GM23338 (cell line): Measurements from ENCODE around the gene ELOF1.

Experiments used
- CREB1 ChIP-seq: fragments of 250-450 bp; sonication (Bioruptor Pico); IDR thresholded peaks from 2 replicates; pipeline ENCODE4 v1.5.0; 2020; ENCODE audit warnings: low read depth, mild to moderate bottlenecking, moderate library complexity
- CTCF ChIP-seq, 2 experiments: fragments of 200-600 bp in 1 of 2; sonication (generic) in 1 of 2; conservative IDR thresholded peaks; 2 replicates each; pipeline versions ENCODE4 v1.5.1 to v1.6.1; 2016 to 2017; ENCODE audit warnings: antibody characterized with exemption in 2 of 2, low read depth in 2 of 2, mild to moderate bottlenecking in 2 of 2, moderate library complexity in 1 of 2
- EZH2 ChIP-seq: fragments of 200-600 bp; sonication (generic); IDR thresholded peaks from one replicate; pipeline ENCODE4 v1.8.0; 2017; ENCODE audit warnings: antibody characterized with exemption, mild to moderate bottlenecking, low read depth; ENCODE audit not compliant: unreplicated experiment
- EZH2phosphoT487 ChIP-seq: fragments of 200-600 bp; sonication (generic); IDR thresholded peaks from one replicate; pipeline ENCODE4 v1.8.1; 2018; ENCODE audit warnings: antibody characterized with exemption; ENCODE audit not compliant: unreplicated experiment
- JUNB ChIP-seq: IDR thresholded peaks from one replicate; pipeline ENCODE4 v1.6.1; 2016; ENCODE audit warnings: antibody characterized with exemption; ENCODE audit not compliant: unreplicated experiment
- POLR2AphosphoS5 ChIP-seq: IDR thresholded peaks from 2 replicates; pipeline ENCODE4 v1.6.1; 2016; ENCODE audit warnings: antibody characterized with exemption, low read depth
- ZNF114 ChIP-seq: fragments of 250-450 bp; sonication (Bioruptor Pico); IDR thresholded peaks from 2 replicates; pipeline ENCODE4 v1.5.0; 2020; ENCODE audit warnings: mild to moderate bottlenecking, moderate library complexity
- TF ChIP-seq, protein P1 (sequence below): IDR thresholded peaks from one replicate; pipeline ENCODE4 v1.6.1; 2018; ENCODE audit warnings: antibody characterized with exemption; ENCODE audit not compliant: unreplicated experiment
- TF ChIP-seq, protein P2 (sequence below): fragments of 250-450 bp; sonication (Bioruptor Pico); IDR thresholded peaks from 2 replicates; pipeline ENCODE4 v1.5.0; 2020; ENCODE audit warnings: mild to moderate bottlenecking, moderate library complexity

GRCh38 chr19:11555246-11555645 lies 3.8 kb downstream of the ELOF1 start:
- no peak for TF ChIP-seq CTCF (conservative IDR thresholded peaks at IDR 0.05; ENCODE audit: low read depth in 2 of 2)
- TF ChIP-seq JUNB: no peak
- TF ChIP-seq ZNF114 (CRISPR knock-in tag): no peak
- TF ChIP-seq, protein P1, sequence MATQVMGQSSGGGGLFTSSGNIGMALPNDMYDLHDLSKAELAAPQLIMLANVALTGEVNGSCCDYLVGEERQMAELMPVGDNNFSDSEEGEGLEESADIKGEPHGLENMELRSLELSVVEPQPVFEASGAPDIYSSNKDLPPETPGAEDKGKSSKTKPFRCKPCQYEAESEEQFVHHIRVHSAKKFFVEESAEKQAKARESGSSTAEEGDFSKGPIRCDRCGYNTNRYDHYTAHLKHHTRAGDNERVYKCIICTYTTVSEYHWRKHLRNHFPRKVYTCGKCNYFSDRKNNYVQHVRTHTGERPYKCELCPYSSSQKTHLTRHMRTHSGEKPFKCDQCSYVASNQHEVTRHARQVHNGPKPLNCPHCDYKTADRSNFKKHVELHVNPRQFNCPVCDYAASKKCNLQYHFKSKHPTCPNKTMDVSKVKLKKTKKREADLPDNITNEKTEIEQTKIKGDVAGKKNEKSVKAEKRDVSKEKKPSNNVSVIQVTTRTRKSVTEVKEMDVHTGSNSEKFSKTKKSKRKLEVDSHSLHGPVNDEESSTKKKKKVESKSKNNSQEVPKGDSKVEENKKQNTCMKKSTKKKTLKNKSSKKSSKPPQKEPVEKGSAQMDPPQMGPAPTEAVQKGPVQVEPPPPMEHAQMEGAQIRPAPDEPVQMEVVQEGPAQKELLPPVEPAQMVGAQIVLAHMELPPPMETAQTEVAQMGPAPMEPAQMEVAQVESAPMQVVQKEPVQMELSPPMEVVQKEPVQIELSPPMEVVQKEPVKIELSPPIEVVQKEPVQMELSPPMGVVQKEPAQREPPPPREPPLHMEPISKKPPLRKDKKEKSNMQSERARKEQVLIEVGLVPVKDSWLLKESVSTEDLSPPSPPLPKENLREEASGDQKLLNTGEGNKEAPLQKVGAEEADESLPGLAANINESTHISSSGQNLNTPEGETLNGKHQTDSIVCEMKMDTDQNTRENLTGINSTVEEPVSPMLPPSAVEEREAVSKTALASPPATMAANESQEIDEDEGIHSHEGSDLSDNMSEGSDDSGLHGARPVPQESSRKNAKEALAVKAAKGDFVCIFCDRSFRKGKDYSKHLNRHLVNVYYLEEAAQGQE: no peak
- no peak for TF ChIP-seq EZH2
- TF ChIP-seq EZH2phosphoT487: no peak
- TF ChIP-seq POLR2AphosphoS5: no peak
- TF ChIP-seq CREB1 (CRISPR knock-in tag): no peak
- TF ChIP-seq, protein P2, sequence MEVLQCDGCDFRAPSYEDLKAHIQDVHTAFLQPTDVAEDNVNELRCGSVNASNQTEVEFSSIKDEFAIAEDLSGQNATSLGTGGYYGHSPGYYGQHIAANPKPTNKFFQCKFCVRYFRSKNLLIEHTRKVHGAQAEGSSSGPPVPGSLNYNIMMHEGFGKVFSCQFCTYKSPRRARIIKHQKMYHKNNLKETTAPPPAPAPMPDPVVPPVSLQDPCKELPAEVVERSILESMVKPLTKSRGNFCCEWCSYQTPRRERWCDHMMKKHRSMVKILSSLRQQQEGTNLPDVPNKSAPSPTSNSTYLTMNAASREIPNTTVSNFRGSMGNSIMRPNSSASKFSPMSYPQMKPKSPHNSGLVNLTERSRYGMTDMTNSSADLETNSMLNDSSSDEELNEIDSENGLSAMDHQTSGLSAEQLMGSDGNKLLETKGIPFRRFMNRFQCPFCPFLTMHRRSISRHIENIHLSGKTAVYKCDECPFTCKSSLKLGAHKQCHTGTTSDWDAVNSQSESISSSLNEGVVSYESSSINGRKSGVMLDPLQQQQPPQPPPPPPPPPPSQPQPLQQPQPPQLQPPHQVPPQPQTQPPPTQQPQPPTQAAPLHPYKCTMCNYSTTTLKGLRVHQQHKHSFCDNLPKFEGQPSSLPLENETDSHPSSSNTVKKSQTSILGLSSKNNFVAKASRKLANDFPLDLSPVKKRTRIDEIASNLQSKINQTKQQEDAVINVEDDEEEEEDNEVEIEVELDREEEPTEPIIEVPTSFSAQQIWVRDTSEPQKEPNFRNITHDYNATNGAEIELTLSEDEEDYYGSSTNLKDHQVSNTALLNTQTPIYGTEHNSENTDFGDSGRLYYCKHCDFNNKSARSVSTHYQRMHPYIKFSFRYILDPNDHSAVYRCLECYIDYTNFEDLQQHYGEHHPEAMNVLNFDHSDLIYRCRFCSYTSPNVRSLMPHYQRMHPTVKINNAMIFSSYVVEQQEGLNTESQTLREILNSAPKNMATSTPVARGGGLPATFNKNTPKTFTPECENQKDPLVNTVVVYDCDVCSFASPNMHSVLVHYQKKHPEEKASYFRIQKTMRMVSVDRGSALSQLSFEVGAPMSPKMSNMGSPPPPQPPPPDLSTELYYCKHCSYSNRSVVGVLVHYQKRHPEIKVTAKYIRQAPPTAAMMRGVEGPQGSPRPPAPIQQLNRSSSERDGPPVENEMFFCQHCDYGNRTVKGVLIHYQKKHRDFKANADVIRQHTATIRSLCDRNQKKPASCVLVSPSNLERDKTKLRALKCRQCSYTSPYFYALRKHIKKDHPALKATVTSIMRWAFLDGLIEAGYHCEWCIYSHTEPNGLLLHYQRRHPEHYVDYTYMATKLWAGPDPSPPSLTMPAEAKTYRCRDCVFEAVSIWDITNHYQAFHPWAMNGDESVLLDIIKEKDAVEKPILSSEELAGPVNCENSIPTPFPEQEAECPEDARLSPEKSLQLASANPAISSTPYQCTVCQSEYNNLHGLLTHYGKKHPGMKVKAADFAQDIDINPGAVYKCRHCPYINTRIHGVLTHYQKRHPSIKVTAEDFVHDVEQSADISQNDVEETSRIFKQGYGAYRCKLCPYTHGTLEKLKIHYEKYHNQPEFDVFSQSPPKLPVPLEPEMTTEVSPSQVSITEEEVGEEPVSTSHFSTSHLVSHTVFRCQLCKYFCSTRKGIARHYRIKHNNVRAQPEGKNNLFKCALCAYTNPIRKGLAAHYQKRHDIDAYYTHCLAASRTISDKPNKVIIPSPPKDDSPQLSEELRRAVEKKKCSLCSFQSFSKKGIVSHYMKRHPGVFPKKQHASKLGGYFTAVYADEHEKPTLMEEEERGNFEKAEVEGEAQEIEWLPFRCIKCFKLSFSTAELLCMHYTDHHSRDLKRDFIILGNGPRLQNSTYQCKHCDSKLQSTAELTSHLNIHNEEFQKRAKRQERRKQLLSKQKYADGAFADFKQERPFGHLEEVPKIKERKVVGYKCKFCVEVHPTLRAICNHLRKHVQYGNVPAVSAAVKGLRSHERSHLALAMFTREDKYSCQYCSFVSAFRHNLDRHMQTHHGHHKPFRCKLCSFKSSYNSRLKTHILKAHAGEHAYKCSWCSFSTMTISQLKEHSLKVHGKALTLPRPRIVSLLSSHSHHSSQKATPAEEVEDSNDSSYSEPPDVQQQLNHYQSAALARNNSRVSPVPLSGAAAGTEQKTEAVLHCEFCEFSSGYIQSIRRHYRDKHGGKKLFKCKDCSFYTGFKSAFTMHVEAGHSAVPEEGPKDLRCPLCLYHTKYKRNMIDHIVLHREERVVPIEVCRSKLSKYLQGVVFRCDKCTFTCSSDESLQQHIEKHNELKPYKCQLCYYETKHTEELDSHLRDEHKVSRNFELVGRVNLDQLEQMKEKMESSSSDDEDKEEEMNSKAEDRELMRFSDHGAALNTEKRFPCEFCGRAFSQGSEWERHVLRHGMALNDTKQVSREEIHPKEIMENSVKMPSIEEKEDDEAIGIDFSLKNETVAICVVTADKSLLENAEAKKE (CRISPR knock-in tag): no peak
